WI38 (cell line): Measurements from ENCODE around the gene STYXL1.
A peak's percentile ranks its signal among the peaks of the same experiment; 100 is the strongest.
"Not testable (repeated sequence)": the region's sequence is repeated elsewhere in the genome, so short reads cannot be mapped to it uniquely, and the experiment has no call there.

Source experiments
- H3K4me3 ChIP-seq: 2 replicates; pipeline ENCODE4 v1.5.1; 2011; ENCODE audit warnings: low read depth, mild to moderate bottlenecking, control low read depth, low read length
- TF ChIP-seq, protein P1 (sequence below): IDR thresholded peaks from 2 replicates; pipeline ENCODE4 v1.5.1; 2012; ENCODE audit warnings: low read depth, mild to moderate bottlenecking, control low read depth, low read length

Gene STYXL1

DNA sequence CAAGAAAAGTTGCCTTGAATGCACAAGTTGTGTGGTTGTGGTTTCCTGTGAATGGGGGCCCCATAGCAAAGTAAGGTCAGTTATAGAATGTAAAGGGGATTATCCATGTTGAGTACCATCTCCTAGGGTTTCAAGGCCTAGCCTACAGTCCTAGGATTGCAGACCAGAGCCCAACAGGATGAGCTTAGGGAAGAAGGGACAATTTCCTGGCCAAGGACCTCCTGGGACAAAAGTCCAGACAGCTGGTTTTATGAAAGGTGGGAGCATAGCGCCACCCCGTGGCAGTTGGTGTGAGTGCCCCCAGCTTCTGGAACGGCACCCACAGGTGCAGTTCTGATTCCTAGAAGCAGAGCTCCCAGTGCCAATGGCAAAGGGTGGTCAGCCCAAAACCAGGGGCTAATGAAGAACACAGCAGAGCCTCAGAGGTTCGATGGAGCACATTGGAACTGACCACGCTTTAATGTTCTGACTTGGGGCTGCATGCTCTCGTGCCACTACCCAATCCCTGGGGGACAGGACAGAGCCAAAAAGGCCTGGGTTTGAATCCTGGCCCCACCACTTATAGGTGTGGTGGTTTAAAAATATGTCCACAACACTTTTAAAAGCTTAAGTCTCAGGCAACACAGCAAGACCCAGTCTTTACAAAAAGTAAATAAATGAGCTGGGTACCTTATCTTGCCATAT is 27.6 kb downstream of the STYXL1 start:
- TF ChIP-seq, protein P1, sequence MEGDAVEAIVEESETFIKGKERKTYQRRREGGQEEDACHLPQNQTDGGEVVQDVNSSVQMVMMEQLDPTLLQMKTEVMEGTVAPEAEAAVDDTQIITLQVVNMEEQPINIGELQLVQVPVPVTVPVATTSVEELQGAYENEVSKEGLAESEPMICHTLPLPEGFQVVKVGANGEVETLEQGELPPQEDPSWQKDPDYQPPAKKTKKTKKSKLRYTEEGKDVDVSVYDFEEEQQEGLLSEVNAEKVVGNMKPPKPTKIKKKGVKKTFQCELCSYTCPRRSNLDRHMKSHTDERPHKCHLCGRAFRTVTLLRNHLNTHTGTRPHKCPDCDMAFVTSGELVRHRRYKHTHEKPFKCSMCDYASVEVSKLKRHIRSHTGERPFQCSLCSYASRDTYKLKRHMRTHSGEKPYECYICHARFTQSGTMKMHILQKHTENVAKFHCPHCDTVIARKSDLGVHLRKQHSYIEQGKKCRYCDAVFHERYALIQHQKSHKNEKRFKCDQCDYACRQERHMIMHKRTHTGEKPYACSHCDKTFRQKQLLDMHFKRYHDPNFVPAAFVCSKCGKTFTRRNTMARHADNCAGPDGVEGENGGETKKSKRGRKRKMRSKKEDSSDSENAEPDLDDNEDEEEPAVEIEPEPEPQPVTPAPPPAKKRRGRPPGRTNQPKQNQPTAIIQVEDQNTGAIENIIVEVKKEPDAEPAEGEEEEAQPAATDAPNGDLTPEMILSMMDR = peak; percentile 75

DNA sequence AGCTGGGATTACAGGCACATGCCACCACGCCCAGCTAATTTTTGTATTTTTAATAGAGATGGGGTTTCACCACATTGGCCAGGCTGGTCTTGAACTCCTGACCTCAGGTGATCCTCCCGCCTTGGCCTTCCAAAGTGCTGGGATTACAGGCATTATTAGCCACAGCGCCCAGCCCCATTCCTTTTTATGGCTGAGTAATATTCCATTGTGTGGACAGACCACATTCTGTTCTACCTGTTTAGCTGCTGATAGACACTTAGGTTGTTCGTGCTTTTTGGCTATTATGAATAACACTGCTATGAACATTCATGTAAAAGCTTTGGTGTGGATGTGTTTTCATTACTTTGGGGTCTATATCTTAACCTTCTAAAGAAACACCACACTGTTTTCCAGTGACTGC is 29.3 kb downstream of the STYXL1 start:
- not testable (repeated sequence) for H3K4me3 ChIP-seq

More for the DNA sequence above, 27.6 kb downstream of the STYXL1 start:
- H3K4me3 ChIP-seq = no peak overlapping the region

DNA sequence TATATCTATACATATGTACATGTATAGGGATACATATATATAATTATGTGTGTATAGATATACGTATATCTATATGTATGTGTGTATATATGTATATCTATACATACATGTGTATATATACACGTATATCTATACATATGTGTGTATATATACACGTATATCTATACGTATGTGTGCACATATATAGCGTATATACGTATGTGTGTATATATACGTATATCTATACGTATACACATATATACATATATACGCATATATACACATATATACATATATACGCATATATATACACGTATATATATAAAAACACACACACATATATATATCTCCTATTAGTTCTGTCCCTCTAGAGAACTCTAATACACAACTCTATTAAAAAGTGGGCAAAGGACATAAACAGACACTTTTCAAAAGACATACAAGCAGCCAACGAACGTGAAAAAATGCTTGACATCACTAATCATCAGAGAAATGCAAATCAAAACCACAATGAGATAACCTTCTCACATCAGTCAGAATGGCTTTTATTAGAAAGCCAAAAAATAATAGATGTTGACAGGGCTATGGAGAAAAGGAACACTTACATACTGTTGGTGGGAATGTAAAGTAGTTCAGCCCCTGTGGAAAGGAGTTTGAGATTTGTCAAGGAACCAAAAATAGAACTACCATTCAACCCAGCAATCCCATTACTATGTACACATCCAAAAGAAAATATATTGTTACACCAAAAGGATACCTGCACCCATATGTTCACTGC is 31.4 kb downstream of the STYXL1 start:
- TF ChIP-seq, protein P1 = no peak
- H3K4me3 ChIP-seq = no peak overlapping the region

DNA sequence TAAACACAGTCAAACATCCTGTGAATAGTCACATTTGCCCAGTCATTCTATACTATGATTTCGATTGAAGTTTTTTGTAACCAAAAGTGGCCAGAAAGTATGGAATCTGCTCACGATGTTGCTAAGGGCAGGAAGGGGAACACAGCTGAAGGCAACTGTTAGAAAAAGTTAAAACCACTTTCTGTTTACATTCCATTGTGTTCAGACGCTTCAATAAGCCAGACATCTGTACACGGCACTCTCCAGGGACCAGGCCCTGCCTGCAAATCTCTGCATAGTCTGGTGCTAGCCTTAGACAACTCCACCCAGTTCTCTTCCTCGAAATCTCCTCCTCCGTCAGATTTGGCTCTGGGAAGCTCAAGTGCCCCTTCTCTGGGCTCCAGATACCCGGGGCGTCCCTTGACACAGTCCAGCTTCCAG is 36.3 kb downstream of the STYXL1 start:
- TF ChIP-seq, protein P1 = no peak
- peak overlapping the region; percentile 21; the same call in 1 of the 2 replicates for H3K4me3 ChIP-seq

DNA sequence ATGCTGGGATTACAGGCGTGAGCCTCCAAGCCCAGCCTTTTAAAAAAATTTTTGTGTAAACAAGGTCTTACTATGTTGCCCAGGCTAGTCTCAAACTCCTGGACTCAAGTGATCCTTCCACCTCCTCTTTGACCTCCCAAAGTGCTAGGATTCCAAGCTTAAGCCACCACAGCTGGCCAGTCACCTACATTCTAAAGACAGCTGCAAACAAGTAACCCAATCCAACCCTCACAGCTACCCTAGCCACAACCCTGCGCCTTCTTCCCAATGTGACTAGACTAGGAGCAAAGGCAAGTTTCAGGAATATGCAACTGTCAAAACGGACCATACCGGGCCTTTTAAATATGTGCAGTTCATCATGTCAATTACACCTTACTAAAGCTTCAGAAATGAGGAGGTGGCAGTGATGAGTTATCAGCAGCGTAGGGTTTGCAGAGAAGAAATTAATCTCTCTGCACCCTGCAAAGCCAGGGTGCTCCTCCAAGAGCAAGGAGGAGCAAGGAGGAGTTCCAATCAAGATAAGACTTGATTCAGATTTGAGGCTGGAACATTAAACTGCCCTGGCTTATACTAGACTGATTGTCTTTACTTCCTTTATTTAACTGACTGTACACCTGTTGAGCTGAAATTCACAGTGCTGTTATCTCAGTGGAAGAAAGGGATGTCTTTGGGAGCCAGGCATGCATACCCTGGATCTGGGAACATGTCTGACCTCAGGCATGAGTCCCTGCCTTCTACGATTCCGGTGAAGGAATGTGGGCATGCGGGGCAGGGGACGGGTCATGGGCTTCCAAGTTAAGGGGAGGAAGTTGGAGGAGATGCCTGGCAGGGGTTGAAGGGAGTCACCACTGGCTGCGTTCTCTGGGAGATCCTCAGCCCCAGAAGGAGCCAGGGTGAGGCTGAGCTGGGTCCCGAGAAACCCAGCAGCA is 37.9 kb downstream of the STYXL1 start:
- no peak overlapping the region for H3K4me3 ChIP-seq
- TF ChIP-seq, protein P1 = no peak

DNA sequence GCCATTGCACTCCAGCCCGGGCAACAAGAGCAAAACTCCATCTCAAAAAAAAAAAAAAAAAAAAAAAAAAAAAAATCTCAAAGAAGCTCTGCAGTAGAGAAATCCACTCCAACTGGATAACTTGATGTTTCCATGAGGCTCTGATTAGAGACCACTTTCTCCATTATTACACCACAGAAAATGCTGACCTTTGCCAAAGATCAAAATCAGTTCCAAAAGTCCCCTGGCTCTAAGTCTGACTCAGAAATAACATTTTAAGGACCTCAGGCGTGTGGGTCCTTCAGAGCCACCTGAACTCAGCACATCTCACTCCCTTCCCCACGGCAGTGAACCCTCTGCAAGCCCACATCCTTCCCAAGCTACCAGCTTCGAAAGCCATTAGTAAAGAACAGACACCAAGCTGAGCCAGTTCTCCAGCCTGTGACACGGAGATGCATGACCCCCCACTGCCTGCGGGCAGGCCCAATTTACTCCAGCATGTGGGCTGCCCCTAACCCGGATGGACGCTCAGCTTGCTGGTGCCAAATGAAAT is 39.6 kb downstream of the STYXL1 start:
- TF ChIP-seq, protein P1 = no peak
- no peak overlapping the region for H3K4me3 ChIP-seq

DNA sequence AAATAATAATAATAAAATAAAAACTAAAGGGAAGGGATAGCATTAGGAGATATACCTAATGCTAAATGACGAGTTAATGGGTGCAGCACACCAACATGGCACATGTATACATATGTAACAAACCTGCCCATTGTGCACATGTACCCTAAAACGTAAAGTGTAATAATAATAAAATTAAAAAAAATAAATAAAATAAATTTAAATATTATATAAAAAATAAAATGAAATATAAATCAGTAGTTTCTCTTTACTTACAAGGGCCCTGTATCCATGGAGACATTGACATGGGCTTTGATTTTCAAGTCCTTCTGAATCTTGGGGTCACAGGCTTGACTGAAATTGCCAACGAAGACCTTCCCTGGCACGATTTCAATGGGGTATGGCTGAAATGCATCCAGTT is 42.8 kb downstream of the STYXL1 start:
- not testable (repeated sequence) for H3K4me3 ChIP-seq
